DOHH2 (cell line): ENCODE measurements around the gene ILDR2.

Source experiments
- CTCF ChIP-seq: fragments of 200-600 bp; sonication (generic); IDR thresholded peaks from one replicate; pipeline ENCODE4 v1.5.1; 2014; ENCODE audit warnings: antibody characterized with exemption, mild to moderate bottlenecking, low read depth, low read length; ENCODE audit not compliant: poor library complexity, severe bottlenecking
- EZH2phosphoT487 ChIP-seq: fragments of 200-600 bp; sonication (generic); IDR thresholded peaks from 2 replicates; pipeline ENCODE4 v1.6.1; 2017; ENCODE audit warnings: borderline replicate concordance, mild to moderate bottlenecking, antibody characterized with exemption, low read length, moderate library complexity, mixed read lengths

- no peak for TF ChIP-seq CTCF
- TF ChIP-seq EZH2phosphoT487 = no peak
Measured at GRCh38 chr1:166956057-166956850, 19.1 kb downstream of the ILDR2 start.
